SJSA1 (cell line): ENCODE results near the gene TCF7L1. TPM values are rescaled to one million over a fixed set of nuclear protein-coding genes. Genes with fewer than 3 reads are reported as not detected.
"Not testable (repeated sequence)": the region's sequence is repeated elsewhere in the genome, so short reads cannot be mapped to it uniquely, and the experiment has no call there.

ENCODE experiments used
- DNase-seq, 2 experiments: peaks; one replicate each; pipeline ENCODE4 v3.0.0-alpha.2; 2015 to 2020; ENCODE audit warnings: low spot score in 2 of 2, low read depth in 1 of 2
- H3K27ac ChIP-seq: fragments of 250-450 bp; sonication (Bioruptor Pico); 2 replicates; pipeline ENCODE4 v1.5.1; 2020; ENCODE audit warnings: mild to moderate bottlenecking, moderate library complexity
- H3K27me3 ChIP-seq: fragments of 250-450 bp; sonication (Bioruptor Pico); replicated peaks from 2 replicates; pipeline ENCODE4 v1.5.1; 2020; ENCODE audit warnings: mild to moderate bottlenecking, moderate library complexity
- H3K36me3 ChIP-seq: fragments of 250-450 bp; sonication (Bioruptor Pico); 2 replicates; pipeline ENCODE4 v1.5.1; 2020; ENCODE audit warnings: mild to moderate bottlenecking
- H3K4me1 ChIP-seq: fragments of 250-450 bp; sonication (Bioruptor Pico); replicated peaks from 2 replicates; pipeline ENCODE4 v1.6.1; 2021; ENCODE audit warnings: mild to moderate bottlenecking
- H3K4me3 ChIP-seq: fragments of 250-450 bp; sonication (Bioruptor Pico); 2 replicates; pipeline ENCODE4 v1.5.1; 2020; ENCODE audit warnings: mild to moderate bottlenecking
- H3K9me3 ChIP-seq: fragments of 250-450 bp; sonication (Bioruptor Pico); replicated peaks from 2 replicates; pipeline ENCODE4 v1.5.1; 2020; ENCODE audit warnings: mild to moderate bottlenecking
- total RNA-seq: library from RNA; depleted of rRNA; stranded (reverse); fragments of >200 nt; shearing (Covaris generic); gene quantifications from 2 replicates; pipeline ENCODE4 v1.2.3, GENCODE V29; 2014

Gene TCF7L1
- total RNA-seq, 1 experiment from 2014 or later, result 0.68 TPM

DNA sequence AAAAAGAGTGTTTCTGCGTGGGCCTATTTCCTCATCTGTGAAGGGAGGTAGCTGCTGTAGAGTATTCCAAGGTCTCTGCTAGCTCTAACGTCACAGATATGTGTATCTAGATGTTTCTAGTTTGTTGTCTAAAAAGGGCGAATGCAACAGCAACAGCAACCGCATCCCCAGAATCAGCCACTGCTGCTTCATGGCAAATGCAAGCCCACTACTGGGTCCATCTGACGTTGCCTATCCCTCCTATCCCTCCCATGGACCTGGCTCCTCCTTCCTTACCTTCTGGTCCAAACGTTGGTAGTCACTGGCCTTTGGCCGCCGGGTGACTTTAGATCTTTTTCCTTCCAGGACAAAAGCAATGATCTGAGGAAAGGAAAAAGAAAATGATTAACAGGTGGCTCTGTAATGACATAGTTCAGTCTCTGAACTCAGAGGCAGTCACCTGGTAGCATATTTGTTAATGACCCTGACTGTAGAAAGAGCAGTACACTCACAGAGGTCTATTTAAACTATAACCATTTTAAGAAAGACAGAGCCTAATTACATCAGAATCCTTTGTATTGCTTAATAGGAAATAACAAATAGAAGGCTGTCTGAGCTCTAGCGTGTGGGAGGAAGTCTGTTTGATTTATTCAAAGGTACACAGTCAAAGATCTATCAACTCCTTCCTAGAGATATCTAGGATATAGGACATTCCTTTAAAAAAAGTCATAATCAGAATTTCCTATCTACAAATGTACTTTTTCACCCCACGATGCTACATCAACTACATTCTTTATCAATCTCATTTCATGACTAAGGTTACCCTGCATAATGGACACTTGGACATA lies 191.7 kb downstream of the TCF7L1 start:
- Histone ChIP-seq H3K36me3 (peaks cover 82% of the 10 kb centered on the region), H3K9me3 (no peaks in the 10 kb centered on the region), H3K4me3 (peak overlapping the region; percentile 62), H3K27ac (peak overlapping the region; percentile 38), H3K27me3 (no peaks in the 10 kb centered on the region), H3K4me1 (peaks cover 55% of the 10 kb centered on the region)
- no peak for DNase-seq

DNA sequence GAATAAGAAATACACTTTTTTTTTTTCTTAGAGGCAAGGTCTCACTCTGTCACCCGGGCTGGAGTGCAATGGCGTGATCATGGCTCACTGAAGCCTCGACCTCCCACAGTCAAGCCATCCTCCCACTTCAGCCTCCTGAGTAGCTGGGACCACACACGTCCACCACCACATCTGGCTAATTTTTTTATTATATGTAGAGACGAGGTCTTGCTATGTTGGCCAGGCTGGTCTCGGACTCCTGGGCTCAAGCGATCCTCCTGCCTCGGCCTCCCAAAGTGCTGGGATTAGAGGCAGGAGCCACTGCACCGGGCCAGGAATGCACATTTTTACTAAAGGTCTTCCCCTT lies 192.2 kb downstream of the TCF7L1 start:
- no peaks in the 10 kb centered on the region for H3K27me3 ChIP-seq
- peaks cover 76% of the 10 kb centered on the region for H3K36me3 ChIP-seq
- peaks cover 54% of the 10 kb centered on the region for H3K4me1 ChIP-seq
- H3K4me3 ChIP-seq, result peak overlapping the region; percentile 62
- H3K9me3 ChIP-seq, result no peaks in the 10 kb centered on the region
- H3K27ac ChIP-seq, result peak overlapping the region; percentile 38; the same call in 1 of the 2 replicates
- peak; percentile 73 to 87 for DNase-seq

DNA sequence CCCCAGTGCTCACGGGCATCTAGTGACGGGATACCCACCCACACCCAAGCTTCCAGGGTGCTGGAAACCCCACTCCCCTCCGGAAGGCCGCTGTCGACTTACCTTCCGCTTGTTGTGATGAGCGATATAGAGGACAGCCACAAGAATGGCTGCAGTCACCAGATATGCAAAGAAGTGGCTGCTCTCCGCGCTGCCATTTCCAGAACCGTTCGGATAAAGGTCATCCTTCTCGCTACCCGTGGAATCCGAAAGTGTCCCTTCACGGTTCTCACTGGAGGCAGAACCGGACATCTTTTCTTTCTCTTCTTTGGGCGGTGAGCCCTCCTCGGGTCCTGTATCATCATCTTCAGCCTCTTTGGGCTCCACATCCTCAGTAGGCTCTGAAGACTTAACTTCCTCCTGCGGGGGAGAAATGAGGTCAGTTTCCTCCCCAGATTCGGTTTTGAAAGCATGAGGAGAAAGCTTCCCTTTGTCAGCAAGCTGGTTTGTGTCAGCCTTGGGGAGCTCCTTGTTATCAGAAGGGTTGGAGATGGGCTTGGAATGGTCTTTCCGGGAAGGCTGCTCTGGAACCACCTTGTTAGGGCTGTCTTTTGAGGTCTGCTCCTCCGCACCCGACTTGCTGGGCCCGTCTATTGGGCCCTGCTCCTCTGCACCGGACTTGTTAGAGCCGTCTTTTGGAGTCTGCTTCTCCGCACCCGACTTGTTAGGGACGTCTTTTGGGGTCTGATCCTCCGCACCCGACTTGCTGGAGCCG lies 193.4 kb downstream of the TCF7L1 start:
- Histone ChIP-seq H3K27ac (no peak overlapping the region), H3K4me1 (peaks cover 44% of the 10 kb centered on the region), H3K27me3 (no peaks in the 10 kb centered on the region), H3K9me3 (no peaks in the 10 kb centered on the region), H3K4me3 (peak overlapping the region; percentile 62), H3K36me3 (peaks cover 65% of the 10 kb centered on the region)
- DNase-seq, result peak in 1 of 2 experiments; percentile 50

DNA sequence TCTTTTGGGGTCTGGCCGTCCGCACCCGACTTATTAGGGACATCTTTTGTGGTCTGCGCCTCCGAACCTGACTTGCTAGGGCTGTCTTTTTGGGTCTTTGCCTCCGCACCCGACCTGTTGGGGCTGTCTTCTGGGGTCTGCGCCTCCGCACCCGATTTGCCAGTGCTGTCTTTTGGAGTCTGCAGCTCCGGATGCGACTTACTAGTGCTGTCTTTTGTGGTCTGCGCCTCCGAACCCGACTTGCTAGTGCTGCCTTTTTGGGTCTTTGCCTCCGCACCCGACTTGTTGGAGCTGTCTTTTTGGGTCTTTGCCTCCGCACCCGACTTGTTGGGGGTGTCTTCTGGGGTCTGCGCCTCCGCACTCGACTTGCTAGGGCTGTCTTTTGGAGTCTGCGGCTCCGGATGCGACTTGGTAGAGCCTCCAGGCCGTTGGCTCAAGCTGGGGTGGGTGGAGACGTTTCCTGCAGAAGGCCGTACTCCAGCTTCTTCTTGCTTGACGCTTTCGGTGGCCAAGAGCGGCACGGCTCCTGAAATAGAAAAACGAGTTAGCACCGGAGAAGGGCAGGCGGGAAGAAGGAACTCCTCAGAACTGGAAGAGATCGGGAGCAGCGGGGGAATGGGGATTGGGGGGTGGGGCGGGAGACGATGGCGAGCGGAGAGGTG lies 194.1 kb downstream of the TCF7L1 start:
- Histone ChIP-seq H3K4me1 (peaks cover 37% of the 10 kb centered on the region), H3K4me3 (peak overlapping the region; percentile 62), H3K27ac (peak overlapping the region; percentile 96; the same call in 1 of the 2 replicates), H3K36me3 (peaks cover 58% of the 10 kb centered on the region), H3K9me3 (no peaks in the 10 kb centered on the region), H3K27me3 (no peaks in the 10 kb centered on the region)
- peak in 1 of 2 experiments; percentile 59 for DNase-seq

DNA sequence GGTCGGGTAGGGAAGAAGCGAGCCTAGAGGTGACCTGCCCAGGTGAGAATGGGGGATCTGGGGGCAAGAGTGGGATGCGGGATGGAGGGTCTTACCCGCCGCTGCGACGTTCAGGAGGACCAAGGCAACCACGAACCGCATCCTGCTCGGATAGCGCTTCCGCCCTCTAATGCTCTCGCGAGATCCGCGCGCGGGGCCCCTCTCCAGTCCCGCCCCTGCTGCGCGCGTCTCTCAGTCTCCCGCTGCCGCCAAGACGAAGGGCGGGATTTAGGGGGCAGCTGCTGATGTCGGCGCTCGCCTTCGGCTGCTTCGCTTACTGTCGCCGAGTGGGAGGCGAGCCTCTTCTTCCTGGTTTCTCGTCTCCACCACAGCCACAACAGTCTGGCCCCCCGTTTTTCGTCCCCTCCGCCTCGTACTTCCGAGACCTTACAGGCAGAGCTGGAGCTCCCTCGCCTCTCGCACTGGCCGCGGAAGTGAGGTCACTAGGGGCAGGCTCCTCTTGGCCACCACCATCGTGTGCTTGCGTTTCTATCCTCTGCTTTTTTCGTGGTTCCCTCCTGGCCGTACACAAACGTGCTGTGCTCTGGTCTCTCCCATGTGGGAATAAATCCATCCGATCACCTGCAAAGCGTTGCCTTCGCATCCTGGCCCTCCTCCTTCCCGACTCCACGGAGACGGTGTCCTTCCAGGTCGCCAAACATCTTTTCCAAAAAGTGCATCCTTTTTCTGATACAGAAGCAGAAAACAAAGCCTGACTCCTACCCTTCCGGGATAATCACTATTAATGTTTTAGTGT lies 194.8 kb downstream of the TCF7L1 start, which contains the start of gene TGOLN2:
Gene TGOLN2, minus strand, starts transcription at position 168 of the 796 bp plus-strand sequence. Its CDS starts 27 bp downstream, at position 141.
- Histone ChIP-seq H3K4me3 (peak within 1 kb of the TSS; percentile 62), H3K27me3 (no peaks in the 10 kb centered on the region), H3K27ac (peak within 1 kb of the TSS; percentile 96), H3K36me3 (peaks cover 50% of the 10 kb centered on the region), H3K9me3 (no peaks in the 10 kb centered on the region), H3K4me1 (peaks cover 29% of the 10 kb centered on the region)
- DNase-seq, result peak; percentile 93 to 97

DNA sequence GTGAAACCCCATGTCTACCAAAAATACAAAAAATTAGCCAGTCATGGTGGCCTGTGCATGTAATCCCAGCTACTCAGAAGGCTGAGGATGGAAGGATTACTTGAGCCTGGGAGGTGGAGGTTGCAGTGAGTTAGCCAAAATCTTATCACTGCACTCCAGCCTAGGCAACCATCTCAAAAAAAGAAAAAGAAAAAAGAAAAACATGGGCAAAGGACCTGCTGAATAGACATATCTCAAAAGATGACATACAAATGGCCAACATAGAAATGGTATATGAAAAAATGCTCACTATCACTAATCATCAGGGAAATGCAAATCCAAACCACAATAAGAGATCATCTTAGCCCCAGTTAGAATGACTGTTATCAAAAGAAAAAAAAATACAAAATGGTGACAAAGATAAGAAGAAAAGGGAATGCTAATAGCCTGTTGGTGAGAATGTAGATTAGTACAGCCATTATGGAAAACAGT lies 196.0 kb downstream of the TCF7L1 start:
- H3K27me3 ChIP-seq, result no peaks in the 10 kb centered on the region
- H3K27ac ChIP-seq, result no peak overlapping the region
- peaks cover 18% of the 10 kb centered on the region for H3K4me1 ChIP-seq
- H3K9me3 ChIP-seq, result no peaks in the 10 kb centered on the region
- H3K4me3 ChIP-seq, result no peak overlapping the region
- peaks cover 39% of the 10 kb centered on the region for H3K36me3 ChIP-seq
- DNase-seq, result no peak

DNA sequence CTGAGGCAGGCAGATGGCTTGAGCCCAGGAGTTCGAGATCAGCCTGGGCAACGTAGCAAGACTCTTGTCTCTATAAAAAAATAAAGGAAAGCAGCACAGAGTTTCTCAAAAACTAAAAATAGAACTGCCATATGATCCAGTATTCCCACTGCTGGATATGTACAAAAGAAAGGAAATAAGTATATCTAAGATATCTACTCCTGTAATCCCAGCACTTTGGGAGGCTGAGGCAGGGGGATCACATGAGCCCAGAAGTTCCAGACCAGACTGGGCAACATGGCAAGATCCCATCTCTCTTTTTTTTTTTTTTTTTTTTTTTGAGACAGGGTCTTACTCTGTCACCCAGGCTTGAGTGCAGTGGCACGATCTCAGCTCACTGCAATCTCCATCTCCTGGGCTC lies 196.5 kb downstream of the TCF7L1 start:
- not testable (repeated sequence) for H3K9me3 ChIP-seq, H3K27me3 ChIP-seq, DNase-seq, H3K27ac ChIP-seq, H3K4me3 ChIP-seq
- H3K36me3 ChIP-seq, result peaks cover 34% of the 10 kb centered on the region
- peaks cover 14% of the 10 kb centered on the region for H3K4me1 ChIP-seq

DNA sequence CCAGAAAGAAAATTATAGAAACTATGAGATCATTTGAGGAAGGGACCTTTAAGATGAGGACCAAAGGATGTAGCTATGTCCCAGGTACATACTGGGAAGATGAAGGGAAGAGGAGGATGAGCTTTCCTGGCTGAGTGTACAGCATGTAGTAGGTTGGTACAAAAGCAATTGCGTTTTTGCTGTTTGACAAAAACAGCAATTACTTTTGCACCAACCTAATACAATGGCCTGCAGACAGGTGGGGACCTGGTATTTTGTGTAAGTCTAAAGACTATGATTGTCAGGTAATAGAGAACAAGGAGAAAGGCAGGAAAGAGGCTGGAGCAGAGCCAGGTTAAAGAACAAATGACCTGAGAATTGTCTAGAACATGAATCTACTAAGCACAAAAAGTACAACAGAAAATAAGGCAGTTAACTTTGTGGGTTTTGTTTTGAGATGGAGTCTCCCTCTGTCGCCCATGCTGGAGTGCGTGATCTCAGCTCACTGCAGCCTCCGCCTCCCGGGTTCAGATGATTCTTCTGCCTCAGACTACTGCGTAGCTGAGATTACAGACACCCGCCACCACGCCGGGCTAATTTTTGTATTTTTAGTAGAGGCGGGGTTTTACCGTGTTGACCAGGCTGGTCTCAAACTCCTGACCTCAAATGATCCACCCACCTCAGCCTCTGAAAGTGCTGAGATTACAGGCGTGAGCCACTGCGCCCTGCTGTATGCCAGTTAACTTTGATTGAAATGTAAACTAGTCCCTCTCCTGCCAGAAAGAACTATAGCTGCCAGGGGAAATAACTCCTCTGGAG lies 197.8 kb downstream of the TCF7L1 start:
- no peaks in the 10 kb centered on the region for H3K9me3 ChIP-seq
- H3K4me1 ChIP-seq, result peaks cover 4% of the 10 kb centered on the region
- DNase-seq, result no peak

DNA sequence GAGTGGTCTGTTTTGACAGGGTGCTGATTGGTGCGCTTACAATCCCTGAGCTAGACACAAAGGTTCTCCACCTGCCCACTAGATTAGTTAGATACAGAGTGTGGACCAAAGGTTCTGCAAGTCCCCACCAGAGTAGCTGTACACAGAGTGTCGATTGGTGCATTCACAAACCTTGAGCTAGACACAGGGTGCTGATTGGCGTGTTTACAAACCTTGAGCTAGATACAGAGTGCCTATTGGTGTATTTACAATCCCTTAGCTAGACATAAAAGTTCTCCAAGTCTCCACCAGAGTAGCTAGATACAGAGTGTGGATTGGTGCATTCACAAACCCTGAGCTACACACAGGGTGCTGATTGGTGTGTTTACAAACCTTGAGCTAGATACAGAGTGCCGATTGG lies 200.7 kb downstream of the TCF7L1 start:
- H3K9me3 ChIP-seq, H3K4me3 ChIP-seq, H3K36me3 ChIP-seq, H3K4me1 ChIP-seq, H3K27ac ChIP-seq, DNase-seq, H3K27me3 ChIP-seq: not testable (repeated sequence)

More for the DNA sequence above, 197.8 kb downstream of the TCF7L1 start:
- Histone ChIP-seq H3K27me3 (no peaks in the 10 kb centered on the region), H3K27ac (no peak overlapping the region), H3K4me3 (no peak overlapping the region), H3K36me3 (peaks cover 20% of the 10 kb centered on the region)

DNA sequence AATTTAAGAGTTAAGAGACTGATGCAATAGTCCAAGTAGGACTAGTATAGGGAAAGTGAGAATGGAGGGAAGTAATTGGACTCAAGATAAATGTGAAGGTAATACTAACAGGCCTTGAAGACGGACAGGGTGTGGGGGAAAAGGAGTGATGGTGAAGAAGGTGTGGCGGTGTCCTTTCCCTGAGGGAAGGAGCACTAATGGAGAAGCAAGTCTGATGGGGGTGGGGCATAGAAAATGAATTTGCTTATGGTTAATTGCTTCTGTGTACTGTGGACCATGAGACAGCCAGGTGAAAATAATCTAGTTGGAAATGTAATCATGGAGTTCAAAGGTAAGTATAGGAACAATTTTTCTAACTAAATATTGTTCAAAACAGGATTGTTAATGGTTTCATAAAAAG lies 201.7 kb downstream of the TCF7L1 start:
- Histone ChIP-seq H3K9me3 (no peaks in the 10 kb centered on the region), H3K36me3 (no peaks in the 10 kb centered on the region), H3K27ac (no peak overlapping the region), H3K4me1 (peaks cover under 1% of the 10 kb centered on the region), H3K4me3 (no peak overlapping the region), H3K27me3 (no peaks in the 10 kb centered on the region)
- DNase-seq, result no peak

DNA sequence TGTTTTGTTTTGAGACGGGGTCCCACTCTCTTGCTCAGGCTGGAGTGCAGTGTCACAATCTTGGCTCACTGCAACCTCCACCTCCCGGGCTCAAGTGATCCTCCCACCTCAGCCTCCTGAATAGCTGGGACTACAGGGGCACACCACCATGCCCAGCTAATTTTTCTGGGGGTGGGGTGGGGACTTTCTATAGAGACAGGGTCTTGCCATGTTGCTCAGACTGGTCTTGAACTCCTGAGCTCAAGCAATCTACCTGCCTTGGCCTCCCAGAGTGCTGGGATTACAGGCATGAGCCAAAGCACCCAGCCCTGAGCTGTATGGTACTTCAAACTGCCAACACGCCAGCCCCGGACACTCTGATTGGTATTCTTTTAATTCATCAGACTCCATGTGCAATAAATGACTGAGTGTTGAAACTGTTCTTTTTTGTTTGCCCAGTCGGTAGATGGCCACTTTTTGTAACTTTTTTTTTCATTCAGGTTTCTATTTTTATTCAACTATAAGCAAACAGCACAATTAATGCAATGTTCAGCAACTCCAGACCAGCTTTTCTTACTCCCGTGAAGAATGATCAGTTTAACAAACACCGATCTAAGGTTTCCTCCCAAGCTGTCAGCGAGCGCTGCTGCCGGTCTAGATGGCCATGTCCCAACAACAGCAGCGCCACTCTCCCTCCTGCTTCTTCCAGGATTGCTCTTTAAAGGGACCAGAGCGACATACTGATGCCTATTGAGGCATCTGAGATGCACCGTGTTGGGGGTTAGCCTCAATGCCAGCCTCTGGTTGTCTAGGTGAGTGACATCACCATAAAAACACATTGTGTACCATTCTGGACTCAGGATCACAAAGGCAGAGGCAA lies 207.1 kb downstream of the TCF7L1 start:
- Histone ChIP-seq H3K36me3 (peaks cover 19% of the 10 kb centered on the region), H3K27me3 (no peaks in the 10 kb centered on the region), H3K27ac (no peak overlapping the region), H3K4me1 (peaks cover 28% of the 10 kb centered on the region), H3K4me3 (no peak overlapping the region), H3K9me3 (no peaks in the 10 kb centered on the region)
- DNase-seq, result no peak
